Uterus (tissue), 2 donors: ENCODE results near the gene NEURL3.

Source experiments
- POLR2A ChIP-seq, 2 donors: fragments of 450-650 bp; IDR thresholded peaks; one replicate each; pipeline ENCODE4 v1.6.1; 2016; ENCODE audit warnings: antibody characterized with exemption in 2 of 2, mild to moderate bottlenecking in 1 of 2, moderate library complexity in 1 of 2
- TF ChIP-seq, protein P1 (sequence below), 4 experiments: fragments of 200-600 bp in 2 of 4; fragments of 450-650 bp in 2 of 4; sonication (generic) in 2 of 4; IDR thresholded peaks; one replicate each; pipeline ENCODE4 v1.5.1; 2016 to 2019; ENCODE audit warnings: antibody characterized with exemption in 4 of 4, mild to moderate bottlenecking in 2 of 4, moderate library complexity in 1 of 4

DNA sequence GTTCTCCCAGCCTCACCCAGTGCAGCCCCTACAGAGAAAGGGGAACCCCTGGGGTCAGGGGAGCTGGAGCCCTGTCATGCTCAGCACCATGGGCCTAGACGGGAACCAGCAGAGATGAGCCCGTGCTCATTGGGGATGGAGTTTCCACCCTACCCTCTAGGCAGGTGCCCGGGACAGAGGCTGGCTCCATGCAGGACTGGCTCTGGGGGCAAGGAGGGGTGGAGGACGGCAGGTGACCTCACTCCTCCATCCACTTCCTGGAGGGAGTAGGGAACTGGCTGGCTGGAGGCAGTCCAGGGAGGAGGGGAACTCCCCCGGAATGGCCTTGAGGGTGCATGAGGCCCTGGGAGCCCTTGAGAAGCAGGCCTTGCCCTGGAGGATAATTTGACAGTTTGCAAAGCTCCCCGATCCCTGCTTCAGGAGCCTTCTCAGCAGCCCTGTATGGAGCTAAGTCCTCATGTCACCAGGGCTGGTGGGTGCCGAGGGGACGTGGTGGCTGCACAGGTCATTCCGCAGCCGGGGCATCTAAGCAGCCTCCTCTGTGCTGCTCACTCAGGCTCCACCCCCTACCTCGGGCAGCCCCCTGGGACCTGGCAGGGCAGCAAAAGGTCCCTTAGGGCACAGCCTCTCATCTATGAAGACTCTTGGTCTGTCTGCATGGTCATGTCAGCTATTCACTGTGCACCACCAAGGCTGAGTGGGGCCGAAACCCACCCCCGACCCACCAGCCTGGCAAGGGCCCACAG, 2.1 kb downstream of the NEURL3 start:
- TF ChIP-seq, protein P1, sequence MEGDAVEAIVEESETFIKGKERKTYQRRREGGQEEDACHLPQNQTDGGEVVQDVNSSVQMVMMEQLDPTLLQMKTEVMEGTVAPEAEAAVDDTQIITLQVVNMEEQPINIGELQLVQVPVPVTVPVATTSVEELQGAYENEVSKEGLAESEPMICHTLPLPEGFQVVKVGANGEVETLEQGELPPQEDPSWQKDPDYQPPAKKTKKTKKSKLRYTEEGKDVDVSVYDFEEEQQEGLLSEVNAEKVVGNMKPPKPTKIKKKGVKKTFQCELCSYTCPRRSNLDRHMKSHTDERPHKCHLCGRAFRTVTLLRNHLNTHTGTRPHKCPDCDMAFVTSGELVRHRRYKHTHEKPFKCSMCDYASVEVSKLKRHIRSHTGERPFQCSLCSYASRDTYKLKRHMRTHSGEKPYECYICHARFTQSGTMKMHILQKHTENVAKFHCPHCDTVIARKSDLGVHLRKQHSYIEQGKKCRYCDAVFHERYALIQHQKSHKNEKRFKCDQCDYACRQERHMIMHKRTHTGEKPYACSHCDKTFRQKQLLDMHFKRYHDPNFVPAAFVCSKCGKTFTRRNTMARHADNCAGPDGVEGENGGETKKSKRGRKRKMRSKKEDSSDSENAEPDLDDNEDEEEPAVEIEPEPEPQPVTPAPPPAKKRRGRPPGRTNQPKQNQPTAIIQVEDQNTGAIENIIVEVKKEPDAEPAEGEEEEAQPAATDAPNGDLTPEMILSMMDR (IDR thresholded peaks at IDR 0.05): no peak
- no peak for TF ChIP-seq POLR2A (IDR thresholded peaks at IDR 0.05)
